HepG2 (cell line): ENCODE measurements around the gene SOAT2. TPM values are rescaled to one million over a fixed set of nuclear protein-coding genes. Genes with fewer than 3 reads are reported as not detected.

Experiments
- ATAC-seq: fragments of 200-7000 bp; cut with Tn5 transposase; 3 replicates; pipeline ENCODE4 v1.9.1; 2020; ENCODE audit warnings: mild to moderate bottlenecking, moderate library complexity
- BruUV-seq: library from RNA; stranded (reverse); fragments of 400-500 nt; replicated peaks from 2 replicates; lab custom pipeline; 2021; lab: Mats Ljungman, UMichigan
- CTCF ChIA-PET: fragments of 300-600 bp; formaldehyde crosslinking; extraction: SDS; loops from one replicate; lab custom pipeline; 2021; ENCODE audit warnings: low total read pairs, inconsistent platforms, low intra/inter-chr PET ratio; lab: Yijun Ruan, JAX
- POLR2A ChIA-PET: fragments of 350-600 bp; sonication (Branson Sonifier 250); formaldehyde crosslinking; loops from one replicate; lab custom pipeline; 2020; ENCODE audit warnings: antibody characterized with exemption, inconsistent platforms; lab: Yijun Ruan, JAX
- DNase-seq: peaks from one replicate; pipeline ENCODE4 v3.0.0-alpha.2; 2015; ENCODE audit warnings: low spot score
- FAIRE-seq: peaks from 3 replicates; lab custom pipeline; 2011; peaks lifted over from hg19 to GRCh38; lab: Jason Lieb, UNC
- H2AFZ ChIP-seq: one replicate; pipeline ENCODE4 v1.6.1; 2011; ENCODE audit warnings: low read length, inconsistent platforms
- H3K27ac ChIP-seq: fragments of 300-600 bp; 3 replicates; pipeline ENCODE4 v1.8.0; 2011; ENCODE audit warnings: mixed run types, mild to moderate bottlenecking, mixed read lengths, low read length, inconsistent platforms; ENCODE audit not compliant: insufficient read depth; ENCODE audit errors: extremely low read length
- H3K27me3 ChIP-seq, 2 experiments: fragments of 200-600 bp in 1 of 2; 2 replicates in 1 of 2; 3 replicates in 1 of 2; pipeline versions ENCODE4 v1.6.0 to v1.8.0; 2011; ENCODE audit warnings: low read length in 2 of 2, mild to moderate bottlenecking in 2 of 2, moderate library complexity in 2 of 2, inconsistent platforms in 1 of 2; ENCODE audit not compliant: insufficient read depth in 2 of 2, control insufficient read depth in 1 of 2
- H3K36me3 ChIP-seq, 2 experiments: fragments of 200-600 bp in 1 of 2; replicated peaks in 1 of 2; 2 replicates in 1 of 2; 3 replicates in 1 of 2; pipeline versions ENCODE4 v1.5.1 to v1.8.0; 2011; ENCODE audit warnings: low read length in 2 of 2, inconsistent platforms in 1 of 2; ENCODE audit not compliant: insufficient read depth in 2 of 2, control insufficient read depth in 1 of 2
- H3K4me1 ChIP-seq: 2 replicates; pipeline ENCODE4 v1.5.1; 2012; ENCODE audit warnings: low read length, inconsistent platforms; ENCODE audit not compliant: insufficient read depth
- H3K4me2 ChIP-seq: 2 replicates; pipeline ENCODE4 v1.6.0; 2011; ENCODE audit warnings: low read depth, low read length, inconsistent platforms
- H3K4me3 ChIP-seq, 3 experiments: fragments of 200-600 bp in 1 of 3; sonication (generic), shearing (Covaris generic) in 1 of 3; replicated peaks in 1 of 3; 2 replicates each; pipeline ENCODE4 v1.5.1; 2011 to 2016; ENCODE audit warnings: low read length in 3 of 3, inconsistent platforms in 2 of 3, low read depth in 2 of 3, mild to moderate bottlenecking in 2 of 3, control low read depth in 1 of 3, mixed read lengths in 1 of 3; ENCODE audit not compliant: insufficient read depth in 1 of 3
- H3K79me2 ChIP-seq: one replicate; pipeline ENCODE4 v1.6.1; 2011; ENCODE audit warnings: low read length, inconsistent platforms; ENCODE audit not compliant: insufficient read depth
- H3K9ac ChIP-seq: 2 replicates; pipeline ENCODE4 v1.6.0; 2011; ENCODE audit warnings: mild to moderate bottlenecking, low read depth, low read length, inconsistent platforms; ENCODE audit not compliant: insufficient read depth
- H3K9me3 ChIP-seq: 2 replicates; pipeline ENCODE4 v1.5.1; 2012; ENCODE audit warnings: mild to moderate bottlenecking, low read length
- H4K20me1 ChIP-seq: 2 replicates; pipeline ENCODE4 v1.6.0; 2011; ENCODE audit warnings: inconsistent platforms, mild to moderate bottlenecking, low read length, moderate library complexity; ENCODE audit not compliant: insufficient read depth
- BORCS8-MEF2B ChIP-seq: sonication (generic); formaldehyde crosslinking; IDR thresholded peaks from 2 replicates; pipeline ENCODE4 v1.8.0; 2022; ENCODE audit warnings: mild to moderate bottlenecking, missing genetic modification reagents
- CBFB ChIP-seq: sonication (generic); formaldehyde crosslinking; IDR thresholded peaks from 2 replicates; pipeline ENCODE4 v1.4.0; 2020; ENCODE audit warnings: missing genetic modification reagents
- DDIT3 ChIP-seq: sonication (generic); formaldehyde crosslinking; IDR thresholded peaks from 2 replicates; pipeline ENCODE4 v1.4.0; 2020; ENCODE audit warnings: mild to moderate bottlenecking, missing genetic modification reagents
- ETV6 ChIP-seq: sonication (generic); formaldehyde crosslinking; conservative IDR thresholded peaks from 2 replicates; pipeline ENCODE4 v1.4.0; 2020; ENCODE audit warnings: missing genetic modification reagents
- HOXA3 ChIP-seq: sonication (generic); formaldehyde crosslinking; IDR thresholded peaks from 2 replicates; pipeline ENCODE4 v1.5.0; 2020; ENCODE audit warnings: missing genetic modification reagents
- PAF1 ChIP-seq: IDR thresholded peaks from 2 replicates; pipeline ENCODE4 v1.6.1; 2016; ENCODE audit warnings: missing genetic modification reagents, missing compliant biosample characterization
- PHB2 ChIP-seq: fragments of 450-650 bp; IDR thresholded peaks from 2 replicates; pipeline ENCODE4 v1.6.1; 2018; ENCODE audit not compliant: partially characterized antibody
- POLR2A ChIP-seq, 2 experiments: IDR thresholded peaks; 2 replicates each; pipeline ENCODE4 v1.6.1; 2011; ENCODE audit warnings: low read depth in 2 of 2, low read length in 2 of 2, mild to moderate bottlenecking in 1 of 2, moderate library complexity in 1 of 2; ENCODE audit not compliant: insufficient read depth in 1 of 2
- PRPF4 ChIP-seq: fragments of 200-400 bp; formaldehyde crosslinking; IDR thresholded peaks from 2 replicates; pipeline ENCODE4 v1.6.1; 2016; ENCODE audit warnings: low read length, low read depth; ENCODE audit not compliant: poor library complexity, severe bottlenecking
- RBM39 ChIP-seq: fragments of 200-400 bp; formaldehyde crosslinking; IDR thresholded peaks from one replicate; pipeline ENCODE4 v1.6.1; 2018; ENCODE audit warnings: antibody characterized with exemption, mild to moderate bottlenecking, low read depth, low read length; ENCODE audit not compliant: poor library complexity, severe bottlenecking
- RFXAP ChIP-seq: sonication (generic); formaldehyde crosslinking; IDR thresholded peaks from 2 replicates; pipeline ENCODE4 v1.4.0; 2020; ENCODE audit warnings: missing genetic modification reagents, borderline replicate concordance
- SKI ChIP-seq: fragments of 450-650 bp; IDR thresholded peaks from one replicate; pipeline ENCODE4 v1.6.1; 2018; ENCODE audit warnings: mild to moderate bottlenecking; ENCODE audit not compliant: partially characterized antibody
- SSRP1 ChIP-seq: IDR thresholded peaks from 2 replicates; pipeline ENCODE4 v1.6.1; 2016; ENCODE audit warnings: control low read depth
- ZBTB20 ChIP-seq: sonication (generic); formaldehyde crosslinking; IDR thresholded peaks from 2 replicates; pipeline ENCODE4 v1.8.1; 2023; ENCODE audit warnings: missing genetic modification reagents, low read depth, mild to moderate bottlenecking, borderline replicate concordance
- ZBTB7B ChIP-seq: sonication (generic); formaldehyde crosslinking; IDR thresholded peaks from 2 replicates; pipeline ENCODE4 v1.4.0; 2020; ENCODE audit warnings: missing genetic modification reagents
- ZNF619 ChIP-seq: sonication (generic); formaldehyde crosslinking; IDR thresholded peaks from 2 replicates; pipeline ENCODE4 v1.4.0; 2020; ENCODE audit warnings: mild to moderate bottlenecking, missing genetic modification reagents
- ZNF713 ChIP-seq: sonication (generic); formaldehyde crosslinking; IDR thresholded peaks from 2 replicates; pipeline ENCODE4 v1.4.0; 2020; ENCODE audit warnings: mild to moderate bottlenecking, missing genetic modification reagents
- ZSCAN20 ChIP-seq: sonication (generic); formaldehyde crosslinking; IDR thresholded peaks from 2 replicates; pipeline ENCODE4 v1.4.0; 2020; ENCODE audit warnings: missing genetic modification reagents, mild to moderate bottlenecking, borderline replicate concordance
- WGBS: methylation state at CpG from one replicate; pipeline ENCODE4 v1.1.6; 2017; ENCODE audit warnings: low lambda C conversion rate; 5-methylcytosine and 5-hydroxymethylcytosine counted together
- in situ Hi-C: cut with HindIII; loops from 2 replicates; pipeline ENCODE4 v1.10.0; 2017; ENCODE audit warnings: low pct_unique_long_range_greater_than_20kb; ENCODE audit not compliant: extremely low pct_ligation_motif_present
- intact Hi-C: fragments of 100-400 bp; cut with micrococcal nuclease; formaldehyde crosslinking; loops from one replicate; pipeline ENCODE4 v1.10.0; 2022; ENCODE audit not compliant: unreplicated experiment
- polyA plus RNA-seq, 8 experiments: library from polyadenylated mRNA; depleted of rRNA in 3 of 8; stranded (reverse) in 7 of 8; unstranded in 1 of 8; fragments of >200 nt; fragmentation: Illumina TruSeq in 4 of 8; extraction: Trizol in 4 of 8; gene quantifications; 2 replicates each; pipeline versions ENCODE4 v1.2.1 to v1.2.3, GENCODE V29; 2011 to 2016; ENCODE audit warnings: low read depth in 4 of 8, missing spikeins in 1 of 8, mixed read lengths in 1 of 8; ENCODE audit not compliant: insufficient read depth in 1 of 8
- total RNA-seq, 5 experiments: library from RNA; depleted of rRNA; stranded (reverse); fragments of >200 nt; fragmentation: Illumina TruSeq; extraction: Trizol; gene quantifications; 2 replicates each; pipeline ENCODE4 v1.2.3, GENCODE V29; 2016; ENCODE audit warnings: low read depth in 1 of 5
- TF ChIP-seq, protein P1 (sequence below): IDR thresholded peaks from 2 replicates; pipeline ENCODE4 v1.6.1; 2016; ENCODE audit warnings: control low read depth
- TF ChIP-seq, protein P2 (sequence below): sonication (generic); formaldehyde crosslinking; IDR thresholded peaks from 2 replicates; pipeline ENCODE4 v1.8.1; 2023; ENCODE audit warnings: mild to moderate bottlenecking, missing genetic modification reagents

The SOAT2 gene
- total and polyA plus RNA-seq, 2 of the 13 experiments (the other 11 are each of a cell fraction or from before 2014, with no cell fraction given): 14.9 to 108 TPM

DNA sequence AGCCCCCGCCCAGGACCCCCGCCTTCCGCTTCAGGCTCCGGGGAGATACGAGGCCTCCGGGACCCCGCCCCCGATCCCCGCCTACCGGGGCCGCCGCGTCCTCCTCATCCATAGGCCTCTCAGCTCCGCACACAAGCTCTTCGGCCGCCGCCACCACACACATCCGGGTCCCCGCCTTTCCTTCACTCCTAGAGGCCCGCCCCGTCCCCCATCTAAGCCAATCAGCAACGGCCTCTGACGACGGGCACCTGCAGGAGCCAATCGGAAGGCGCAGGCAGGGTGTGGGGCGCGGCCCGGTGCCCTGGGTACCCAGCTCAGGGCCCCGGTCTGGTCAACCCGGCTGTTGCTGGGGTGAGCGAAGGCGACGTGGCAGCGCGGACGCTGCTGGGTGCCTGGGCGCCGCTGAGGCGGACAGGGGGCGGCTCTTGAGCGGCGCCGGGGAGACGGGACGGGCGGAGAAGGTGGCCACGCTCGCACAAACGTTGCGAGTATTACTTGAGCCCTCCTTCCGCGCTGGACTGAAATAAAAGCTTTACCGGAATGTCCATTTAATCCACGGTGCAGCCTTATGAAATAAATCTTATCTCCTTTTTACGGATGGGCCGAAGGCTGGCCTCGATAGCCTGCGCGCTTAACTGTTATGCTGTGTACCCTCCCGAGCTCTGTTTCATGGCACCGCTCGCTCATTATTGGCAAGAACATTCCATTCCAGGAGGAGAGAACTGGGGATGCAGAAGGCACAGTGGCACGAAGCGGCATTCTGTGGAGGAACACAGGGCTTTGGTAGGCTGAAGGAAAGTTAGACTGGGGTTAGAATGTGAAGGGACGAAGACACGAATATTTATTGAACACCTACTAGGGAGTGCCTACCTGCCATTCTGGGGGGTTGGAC, 23.8 kb upstream of the SOAT2 start, which contains the start of gene SPRYD3:
TSS of gene SPRYD3 (minus strand) at position 165 of the 892 bp plus-strand sequence. CDS start at position 108, 57 bp downstream.
- Histone ChIP-seq H2AFZ (peak within 1 kb of the TSS; percentile 70), H4K20me1 (no peaks in the 10 kb centered on the region), H3K4me3 (peak within 1 kb of the TSS; percentile 72 to 89 (median 73)), H3K27me3 (no peaks in the 10 kb centered on the region; a peak in 1 of 5 replicates), H3K27ac (peak within 1 kb of the TSS; percentile 91), H3K4me1 (peaks cover 53% of the 10 kb centered on the region), H3K9ac (peak within 1 kb of the TSS; percentile 92), H3K9me3 (no peaks in the 10 kb centered on the region), H3K36me3 (peaks cover 1 to 9% of the 10 kb centered on the region in 2 experiments; a peak in 1 of 5 replicates), H3K4me2 (peak within 1 kb of the TSS; percentile 100), H3K79me2 (no peaks in the 10 kb centered on the region)
- ChIA-PET POLR2A (interaction anchor here (0.7 to 3.6 kb wide), 30 partner anchors 12 to 422 kb away, joined by 3 to 102 read pairs (median 7); partner anchors contain the start of genes AAAS, CSAD, EIF4B and IGFBP6), CTCF (no interaction called here)
- BruUV-seq: TSS peak; percentile 98
- ATAC-seq (peak; percentile 98), DNase-seq (peak; percentile 96), FAIRE-seq (peak; percentile 36)
- 10% methylated on average over 31 of the region's 67 CpGs for WGBS
- in situ Hi-C loops: no loop called here
- intact Hi-C loops: loop anchor here (2.0 kb wide), 1 partner anchor 19 kb away; no protein-coding TSS in a partner anchor
- TF ChIP-seq CBFB (CRISPR knock-in tag) (0 out of 2 replicates have a peak, but pooled peaks have one; percentile 40), PHB2 (no peak), ZBTB7B (CRISPR knock-in tag) (no peak), SKI (peak; percentile 52), ZSCAN20 (no peak), BORCS8-MEF2B (CRISPR knock-in tag) (no peak; the same call in 1 of the 2 replicates), ETV6 (CRISPR knock-in tag) (0 out of 2 replicates have a peak, but pooled peaks have one; percentile 55), HOXA3 (CRISPR knock-in tag) (peak; percentile 68), RFXAP (CRISPR knock-in tag) (peak; percentile 97), DDIT3 (no peak), RBM39 (peak; percentile 41), PRPF4 (no peak), POLR2A (IDR thresholded peaks at IDR 0.05; ENCODE audit: insufficient read depth in 1 of 2, low read depth in 2 of 2, low read length in 2 of 2) (peak; percentile 83 to 95), SSRP1 (CRISPR knock-in tag) (no peak), ZNF713 (CRISPR knock-in tag) (no peak), PAF1 (CRISPR knock-in tag) (no peak), ZBTB20 (CRISPR knock-in tag) (peak; percentile 46; the same call in 1 of the 2 replicates), ZNF619 (CRISPR knock-in tag) (no peak; the same call in 1 of the 2 replicates)
- TF ChIP-seq, protein P1, sequence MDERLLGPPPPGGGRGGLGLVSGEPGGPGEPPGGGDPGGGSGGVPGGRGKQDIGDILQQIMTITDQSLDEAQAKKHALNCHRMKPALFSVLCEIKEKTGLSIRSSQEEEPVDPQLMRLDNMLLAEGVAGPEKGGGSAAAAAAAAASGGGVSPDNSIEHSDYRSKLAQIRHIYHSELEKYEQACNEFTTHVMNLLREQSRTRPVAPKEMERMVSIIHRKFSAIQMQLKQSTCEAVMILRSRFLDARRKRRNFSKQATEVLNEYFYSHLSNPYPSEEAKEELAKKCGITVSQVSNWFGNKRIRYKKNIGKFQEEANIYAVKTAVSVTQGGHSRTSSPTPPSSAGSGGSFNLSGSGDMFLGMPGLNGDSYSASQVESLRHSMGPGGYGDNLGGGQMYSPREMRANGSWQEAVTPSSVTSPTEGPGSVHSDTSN (CRISPR knock-in tag): peak; percentile 96
- TF ChIP-seq, protein P2, sequence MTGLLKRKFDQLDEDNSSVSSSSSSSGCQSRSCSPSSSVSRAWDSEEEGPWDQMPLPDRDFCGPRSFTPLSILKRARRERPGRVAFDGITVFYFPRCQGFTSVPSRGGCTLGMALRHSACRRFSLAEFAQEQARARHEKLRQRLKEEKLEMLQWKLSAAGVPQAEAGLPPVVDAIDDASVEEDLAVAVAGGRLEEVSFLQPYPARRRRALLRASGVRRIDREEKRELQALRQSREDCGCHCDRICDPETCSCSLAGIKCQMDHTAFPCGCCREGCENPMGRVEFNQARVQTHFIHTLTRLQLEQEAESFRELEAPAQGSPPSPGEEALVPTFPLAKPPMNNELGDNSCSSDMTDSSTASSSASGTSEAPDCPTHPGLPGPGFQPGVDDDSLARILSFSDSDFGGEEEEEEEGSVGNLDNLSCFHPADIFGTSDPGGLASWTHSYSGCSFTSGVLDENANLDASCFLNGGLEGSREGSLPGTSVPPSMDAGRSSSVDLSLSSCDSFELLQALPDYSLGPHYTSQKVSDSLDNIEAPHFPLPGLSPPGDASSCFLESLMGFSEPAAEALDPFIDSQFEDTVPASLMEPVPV (CRISPR knock-in tag): peak; percentile 16; the same call in 1 of the 2 replicates
